Colonic mucosa (tissue), 4 donors: ENCODE results near the gene LDOC1. TPM values are rescaled to one million over a fixed set of nuclear protein-coding genes. Genes with fewer than 3 reads are reported as not detected.

ENCODE experiments used
- DNase-seq: peaks from one replicate; pipeline ENCODE4 v3.0.0-alpha.2; 2020
- H3K27ac ChIP-seq: fragments of 200-600 bp; one replicate; pipeline ENCODE4 v1.8.0; 2021
- H3K27me3 ChIP-seq: fragments of 200-600 bp; one replicate; pipeline ENCODE4 v1.8.0; 2021
- H3K36me3 ChIP-seq: fragments of 200-600 bp; one replicate; pipeline ENCODE4 v1.8.0; 2021
- H3K4me1 ChIP-seq: fragments of 200-600 bp; one replicate; pipeline ENCODE4 v1.8.0; 2021; ENCODE audit warnings: mild to moderate bottlenecking
- H3K4me3 ChIP-seq: fragments of 200-600 bp; one replicate; pipeline ENCODE4 v1.8.0; 2021
- H3K9ac ChIP-seq, 2 donors: one replicate each; pipeline ENCODE4 v1.7.0; 2013; ENCODE audit warnings: control low read depth in 2 of 2, low read depth in 2 of 2, low read length in 2 of 2
- H3K9me3 ChIP-seq: fragments of 200-600 bp; one replicate; pipeline ENCODE4 v1.8.0; 2021
- intact Hi-C: fragments of 100-400 bp; cut with DNase I; formaldehyde crosslinking; loops from one replicate; pipeline ENCODE4 v1.14.1; 2022
- total RNA-seq, 2 donors: library from RNA; stranded (reverse); fragmentation: NEBNext Ultra II Directional in 1 of 2; extraction: Animal tissue kit (Norgen Biotek cat#: 25700) in 1 of 2; gene quantifications; one replicate each; pipeline ENCODE4 v1.2.1, GENCODE V29; 2021
- TF ChIP-seq, protein P1 (sequence below): fragments of 200-600 bp; IDR thresholded peaks from one replicate; pipeline ENCODE4 v1.8.0; 2022; ENCODE audit warnings: antibody characterized with exemption, mild to moderate bottlenecking
- donor health status: healthy.
- donor health status: DM: no; HTN: no; CAD: no.
- donor health status: DM: no; HTN: no; CAD: no.

Gene LDOC1
- total RNA-seq, 2 donors from 2014 or later, result 1.6 to 3.8 TPM

DNA sequence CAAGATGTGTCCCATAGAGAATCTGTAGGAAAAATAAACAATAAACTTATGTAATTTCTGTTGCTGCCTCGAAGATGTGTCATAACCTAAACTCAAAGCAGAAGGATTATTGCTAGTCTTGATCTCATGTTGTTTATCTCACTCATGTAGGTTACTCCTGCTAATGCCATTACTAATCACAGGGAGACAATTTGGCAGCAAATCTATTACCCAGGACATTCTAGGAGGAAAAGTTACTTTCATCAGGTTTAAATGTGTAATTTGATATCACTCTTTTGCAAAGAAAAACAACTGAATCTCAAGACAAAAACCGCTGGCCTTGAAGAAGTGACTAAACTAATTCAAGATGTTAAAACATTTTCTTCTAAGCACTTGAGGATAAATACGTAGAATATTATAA, 34.0 kb downstream of the LDOC1 start:
- TF ChIP-seq, protein P1, sequence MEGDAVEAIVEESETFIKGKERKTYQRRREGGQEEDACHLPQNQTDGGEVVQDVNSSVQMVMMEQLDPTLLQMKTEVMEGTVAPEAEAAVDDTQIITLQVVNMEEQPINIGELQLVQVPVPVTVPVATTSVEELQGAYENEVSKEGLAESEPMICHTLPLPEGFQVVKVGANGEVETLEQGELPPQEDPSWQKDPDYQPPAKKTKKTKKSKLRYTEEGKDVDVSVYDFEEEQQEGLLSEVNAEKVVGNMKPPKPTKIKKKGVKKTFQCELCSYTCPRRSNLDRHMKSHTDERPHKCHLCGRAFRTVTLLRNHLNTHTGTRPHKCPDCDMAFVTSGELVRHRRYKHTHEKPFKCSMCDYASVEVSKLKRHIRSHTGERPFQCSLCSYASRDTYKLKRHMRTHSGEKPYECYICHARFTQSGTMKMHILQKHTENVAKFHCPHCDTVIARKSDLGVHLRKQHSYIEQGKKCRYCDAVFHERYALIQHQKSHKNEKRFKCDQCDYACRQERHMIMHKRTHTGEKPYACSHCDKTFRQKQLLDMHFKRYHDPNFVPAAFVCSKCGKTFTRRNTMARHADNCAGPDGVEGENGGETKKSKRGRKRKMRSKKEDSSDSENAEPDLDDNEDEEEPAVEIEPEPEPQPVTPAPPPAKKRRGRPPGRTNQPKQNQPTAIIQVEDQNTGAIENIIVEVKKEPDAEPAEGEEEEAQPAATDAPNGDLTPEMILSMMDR, result no peak
- H3K4me3 ChIP-seq, result no peak overlapping the region
- intact Hi-C loops, result no loop called here

GRCh38 chrX:141133272-141133671, 43.7 kb downstream of the LDOC1 start:
- TF ChIP-seq, protein P1, result no peak
- no peaks in the 10 kb centered on the region for H3K36me3 ChIP-seq
- no peaks in the 10 kb centered on the region for H3K27me3 ChIP-seq
- no peak for DNase-seq
- no peak overlapping the region for H3K4me3 ChIP-seq
- H3K9me3 ChIP-seq, result no peaks in the 10 kb centered on the region
- H3K27ac ChIP-seq, result no peak overlapping the region
- H3K4me1 ChIP-seq, result no peaks in the 10 kb centered on the region
- H3K9ac ChIP-seq, result no peak overlapping the region
- intact Hi-C loops, result no loop called here

More for the DNA sequence above, 34.0 kb downstream of the LDOC1 start:
- H3K36me3 ChIP-seq, result no peaks in the 10 kb centered on the region
- no peaks in the 10 kb centered on the region for H3K9me3 ChIP-seq
- no peaks in the 10 kb centered on the region for H3K4me1 ChIP-seq
- DNase-seq, result no peak
- no peaks in the 10 kb centered on the region for H3K27me3 ChIP-seq
- no peak overlapping the region for H3K9ac ChIP-seq
- no peak overlapping the region for H3K27ac ChIP-seq

- intact Hi-C loops, result no loop called here
- Histone ChIP-seq H3K27me3 (no peaks in the 10 kb centered on the region), H3K9ac (no peak overlapping the region), H3K9me3 (no peaks in the 10 kb centered on the region), H3K4me1 (no peaks in the 10 kb centered on the region), H3K4me3 (no peak overlapping the region), H3K27ac (no peak overlapping the region), H3K36me3 (no peaks in the 10 kb centered on the region)
- TF ChIP-seq, protein P1, result no peak
- no peak for DNase-seq
Measured at GRCh38 chrX:141127146-141127545, 49.8 kb downstream of the LDOC1 start.

Other genes with a start within 250 kb of the LDOC1 start
- gene SPANXB1, start 174.5 kb downstream of the LDOC1 start, total RNA-seq, result not detected
- not detected for gene SPANXC, start 65.4 kb upstream of the LDOC1 start, total RNA-seq